IPS-20b (cell line): ENCODE data around the gene PEX5.
"Not testable (repeated sequence)": the region's sequence is repeated elsewhere in the genome, so short reads cannot be mapped to it uniquely, and the experiment has no call there.

Experiments used
- H3K27ac ChIP-seq: one replicate; pipeline ENCODE4 v1.5.1; 2013; ENCODE audit warnings: low read length
- H3K27me3 ChIP-seq: 2 replicates; pipeline ENCODE4 v1.6.1; 2013; ENCODE audit warnings: mild to moderate bottlenecking, low read length, inconsistent platforms; ENCODE audit not compliant: insufficient read depth
- H3K36me3 ChIP-seq: 2 replicates; pipeline ENCODE4 v1.6.1; 2013; ENCODE audit warnings: low read depth, mild to moderate bottlenecking, inconsistent platforms, low read length, moderate library complexity; ENCODE audit not compliant: insufficient read depth
- H3K4me1 ChIP-seq: 2 replicates; pipeline ENCODE4 v1.6.1; 2013; ENCODE audit warnings: mild to moderate bottlenecking, control low read depth, inconsistent platforms, low read length, moderate library complexity; ENCODE audit not compliant: insufficient read depth
- H3K4me3 ChIP-seq: 2 replicates; pipeline ENCODE4 v1.5.1; 2013; ENCODE audit warnings: mild to moderate bottlenecking, low read length, inconsistent platforms
- H3K9ac ChIP-seq: 2 replicates; pipeline ENCODE4 v1.6.1; 2013; ENCODE audit warnings: low read depth, mild to moderate bottlenecking, inconsistent platforms, low read length, moderate library complexity
- H3K9me3 ChIP-seq: 2 replicates; pipeline ENCODE4 v1.6.1; 2013; ENCODE audit warnings: mild to moderate bottlenecking, low read depth, low read length, inconsistent platforms; ENCODE audit not compliant: insufficient read depth

The PEX5 gene

GRCh38 chr12:7197841-7198240, 8.4 kb downstream of the PEX5 start:
- no peak overlapping the region for H3K27ac ChIP-seq
- H3K36me3 ChIP-seq = peaks cover 62% of the 10 kb centered on the region
- no peaks in the 10 kb centered on the region for H3K4me1 ChIP-seq
- H3K9me3 ChIP-seq = peaks cover 5% of the 10 kb centered on the region; the same call in 1 of the 2 replicates
- H3K4me3 ChIP-seq = no peak overlapping the region
- no peaks in the 10 kb centered on the region for H3K27me3 ChIP-seq
- no peak overlapping the region for H3K9ac ChIP-seq

GRCh38 chr12:7203109-7203508, 13.6 kb downstream of the PEX5 start:
- no peaks in the 10 kb centered on the region for H3K27me3 ChIP-seq
- H3K4me3 ChIP-seq = no peak overlapping the region
- H3K9ac ChIP-seq = no peak overlapping the region
- H3K36me3 ChIP-seq = peaks cover 82% of the 10 kb centered on the region
- H3K9me3 ChIP-seq = peaks cover 5% of the 10 kb centered on the region; the same call in 1 of the 2 replicates
- no peak overlapping the region for H3K27ac ChIP-seq
- H3K4me1 ChIP-seq = no peaks in the 10 kb centered on the region

GRCh38 chr12:7205091-7205490, 15.6 kb downstream of the PEX5 start:
- H3K27me3 ChIP-seq = no peaks in the 10 kb centered on the region
- no peaks in the 10 kb centered on the region for H3K4me1 ChIP-seq
- H3K27ac ChIP-seq = no peak overlapping the region
- H3K9me3 ChIP-seq = peaks cover 2% of the 10 kb centered on the region; the same call in 1 of the 2 replicates
- H3K36me3 ChIP-seq = peaks cover 94% of the 10 kb centered on the region
- H3K9ac ChIP-seq = no peak overlapping the region
- H3K4me3 ChIP-seq = no peak overlapping the region

GRCh38 chr12:7206691-7207090, 17.2 kb downstream of the PEX5 start:
- H3K9me3 ChIP-seq = peaks cover 18% of the 10 kb centered on the region
- peaks cover 100% of the 10 kb centered on the region for H3K36me3 ChIP-seq
- H3K4me1 ChIP-seq = no peaks in the 10 kb centered on the region
- H3K27me3 ChIP-seq = no peaks in the 10 kb centered on the region
- no peak overlapping the region for H3K27ac ChIP-seq
- H3K4me3 ChIP-seq = no peak overlapping the region
- H3K9ac ChIP-seq = no peak overlapping the region

- H3K4me1 ChIP-seq = no peaks in the 10 kb centered on the region
- H3K4me3 ChIP-seq = no peak overlapping the region
- no peaks in the 10 kb centered on the region for H3K27me3 ChIP-seq
- H3K27ac ChIP-seq = no peak overlapping the region
- peaks cover 27% of the 10 kb centered on the region for H3K9me3 ChIP-seq
- H3K36me3 ChIP-seq = peaks cover 95% of the 10 kb centered on the region
- no peak overlapping the region for H3K9ac ChIP-seq
Measured at GRCh38 chr12:7207866-7208625, 18.6 kb downstream of the PEX5 start.

GRCh38 chr12:7209958-7210357, 20.5 kb downstream of the PEX5 start:
- Histone ChIP-seq H3K27ac (no peak overlapping the region), H3K27me3 (no peaks in the 10 kb centered on the region), H3K4me3 (no peak overlapping the region), H3K9ac (no peak overlapping the region), H3K4me1 (no peaks in the 10 kb centered on the region), H3K36me3 (peaks cover 76% of the 10 kb centered on the region), H3K9me3 (peaks cover 30% of the 10 kb centered on the region)

GRCh38 chr12:7210642-7211151, 21.2 kb downstream of the PEX5 start:
- no peaks in the 10 kb centered on the region for H3K4me1 ChIP-seq
- no peak overlapping the region for H3K4me3 ChIP-seq
- H3K36me3 ChIP-seq = peaks cover 69% of the 10 kb centered on the region
- peaks cover 38% of the 10 kb centered on the region for H3K9me3 ChIP-seq
- no peaks in the 10 kb centered on the region for H3K27me3 ChIP-seq
- no peak overlapping the region for H3K27ac ChIP-seq
- H3K9ac ChIP-seq = no peak overlapping the region

GRCh38 chr12:7212678-7213077, 23.2 kb downstream of the PEX5 start:
- Histone ChIP-seq H3K4me1 (no peaks in the 10 kb centered on the region), H3K36me3 (peaks cover 49% of the 10 kb centered on the region), H3K27me3 (no peaks in the 10 kb centered on the region), H3K9me3 (peaks cover 38% of the 10 kb centered on the region), H3K27ac (no peak overlapping the region), H3K9ac (no peak overlapping the region), H3K4me3 (no peak overlapping the region)

GRCh38 chr12:7213745-7214144, 24.3 kb downstream of the PEX5 start:
- not testable (repeated sequence) for H3K27ac ChIP-seq, H3K4me3 ChIP-seq, H3K9ac ChIP-seq, H3K4me1 ChIP-seq, H3K27me3 ChIP-seq
- Histone ChIP-seq H3K9me3 (peaks cover 38% of the 10 kb centered on the region), H3K36me3 (peaks cover 38% of the 10 kb centered on the region)

- Histone ChIP-seq H3K4me3 (no peak overlapping the region), H3K27ac (no peak overlapping the region), H3K9ac (no peak overlapping the region), H3K9me3 (peaks cover 15% of the 10 kb centered on the region), H3K4me1 (peaks cover 4% of the 10 kb centered on the region), H3K27me3 (no peaks in the 10 kb centered on the region), H3K36me3 (peaks cover 4% of the 10 kb centered on the region)
Measured at GRCh38 chr12:7217475-7218069, 28.1 kb downstream of the PEX5 start.

GRCh38 chr12:7219599-7220243, 30.2 kb downstream of the PEX5 start:
- Histone ChIP-seq H3K4me3 (no peak overlapping the region), H3K27me3 (no peaks in the 10 kb centered on the region), H3K4me1 (peaks cover 7% of the 10 kb centered on the region), H3K9me3 (peaks cover 15% of the 10 kb centered on the region), H3K27ac (no peak overlapping the region), H3K9ac (no peak overlapping the region), H3K36me3 (no peaks in the 10 kb centered on the region; the same call in 1 of the 2 replicates)
